Measurements from ENCODE around the gene GCHFR.

GCHFR gene

DNA sequence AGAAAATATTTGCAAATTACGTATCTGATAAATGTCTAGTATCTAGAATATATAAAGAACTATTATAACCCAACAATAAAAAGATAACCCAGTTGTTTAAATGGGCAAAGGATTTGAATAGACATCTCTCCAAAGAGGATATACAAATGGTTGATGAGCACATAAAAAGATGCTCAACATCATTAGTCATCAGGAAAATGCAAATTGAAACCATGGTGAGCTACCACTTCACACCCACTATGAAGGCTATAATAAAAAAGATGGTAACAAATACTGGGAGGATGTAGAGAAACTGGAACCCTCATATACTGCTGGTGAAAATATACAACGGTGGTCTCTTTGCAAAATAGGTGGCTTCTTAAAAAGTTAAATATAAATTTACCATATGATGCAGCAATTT is 40.9 kb upstream of the GCHFR start:
- Histone ChIP-seq H3K9me3 (ENCODE audit: severe bottlenecking) (no peaks in the 10 kb centered on the region), H3K27ac (ENCODE audit: poor library complexity, severe bottlenecking) (no peak overlapping the region), H3K4me3 (ENCODE audit: severe bottlenecking) (no peak overlapping the region), H3K4me1 (ENCODE audit: insufficient read depth, poor library complexity, severe bottlenecking) (no peaks in the 10 kb centered on the region), H3K36me3 (ENCODE audit: low read depth) (peaks cover 66% of the 10 kb centered on the region), H3K27me3 (ENCODE audit: insufficient read depth, poor library complexity, severe bottlenecking) (no peaks in the 10 kb centered on the region)
- DNase-seq (ENCODE audit: low spot score) (no peak), ATAC-seq (ENCODE audit: low read depth) (peak; percentile 58)
- TF ChIP-seq, protein P1, sequence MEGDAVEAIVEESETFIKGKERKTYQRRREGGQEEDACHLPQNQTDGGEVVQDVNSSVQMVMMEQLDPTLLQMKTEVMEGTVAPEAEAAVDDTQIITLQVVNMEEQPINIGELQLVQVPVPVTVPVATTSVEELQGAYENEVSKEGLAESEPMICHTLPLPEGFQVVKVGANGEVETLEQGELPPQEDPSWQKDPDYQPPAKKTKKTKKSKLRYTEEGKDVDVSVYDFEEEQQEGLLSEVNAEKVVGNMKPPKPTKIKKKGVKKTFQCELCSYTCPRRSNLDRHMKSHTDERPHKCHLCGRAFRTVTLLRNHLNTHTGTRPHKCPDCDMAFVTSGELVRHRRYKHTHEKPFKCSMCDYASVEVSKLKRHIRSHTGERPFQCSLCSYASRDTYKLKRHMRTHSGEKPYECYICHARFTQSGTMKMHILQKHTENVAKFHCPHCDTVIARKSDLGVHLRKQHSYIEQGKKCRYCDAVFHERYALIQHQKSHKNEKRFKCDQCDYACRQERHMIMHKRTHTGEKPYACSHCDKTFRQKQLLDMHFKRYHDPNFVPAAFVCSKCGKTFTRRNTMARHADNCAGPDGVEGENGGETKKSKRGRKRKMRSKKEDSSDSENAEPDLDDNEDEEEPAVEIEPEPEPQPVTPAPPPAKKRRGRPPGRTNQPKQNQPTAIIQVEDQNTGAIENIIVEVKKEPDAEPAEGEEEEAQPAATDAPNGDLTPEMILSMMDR (IDR thresholded peaks at IDR 0.05; ENCODE audit: poor library complexity, severe bottlenecking), result no peak

GRCh38 chr15:40723919-40724318 is 39.9 kb upstream of the GCHFR start:
- Histone ChIP-seq H3K36me3 (ENCODE audit: low read depth) (peaks cover 68% of the 10 kb centered on the region), H3K27me3 (ENCODE audit: insufficient read depth, poor library complexity, severe bottlenecking) (no peaks in the 10 kb centered on the region), H3K9me3 (ENCODE audit: severe bottlenecking) (no peaks in the 10 kb centered on the region), H3K4me3 (ENCODE audit: severe bottlenecking) (no peak overlapping the region), H3K27ac (ENCODE audit: poor library complexity, severe bottlenecking) (no peak overlapping the region), H3K4me1 (ENCODE audit: insufficient read depth, poor library complexity, severe bottlenecking) (no peaks in the 10 kb centered on the region)
- no peak for DNase-seq (ENCODE audit: low spot score)
- TF ChIP-seq, protein P1 (IDR thresholded peaks at IDR 0.05; ENCODE audit: poor library complexity, severe bottlenecking), result no peak
- ATAC-seq (ENCODE audit: low read depth), result no peak

- peaks cover 80% of the 10 kb centered on the region for H3K36me3 ChIP-seq (ENCODE audit: low read depth)
- no peak for DNase-seq (ENCODE audit: low spot score)
- H3K9me3 ChIP-seq (ENCODE audit: severe bottlenecking), result no peaks in the 10 kb centered on the region
- no peak overlapping the region for H3K27ac ChIP-seq (ENCODE audit: poor library complexity, severe bottlenecking)
- H3K27me3 ChIP-seq (ENCODE audit: insufficient read depth, poor library complexity, severe bottlenecking), result no peaks in the 10 kb centered on the region
- ATAC-seq (ENCODE audit: low read depth), result no peak
- no peaks in the 10 kb centered on the region for H3K4me1 ChIP-seq (ENCODE audit: insufficient read depth, poor library complexity, severe bottlenecking)
- TF ChIP-seq, protein P1 (IDR thresholded peaks at IDR 0.05; ENCODE audit: poor library complexity, severe bottlenecking), result no peak
- no peak overlapping the region for H3K4me3 ChIP-seq (ENCODE audit: severe bottlenecking)
Measured at GRCh38 chr15:40731034-40731433, 32.8 kb upstream of the GCHFR start.

GRCh38 chr15:40736575-40736974 is 27.3 kb upstream of the GCHFR start:
- DNase-seq (ENCODE audit: low spot score), result no peak
- H3K9me3 ChIP-seq (ENCODE audit: severe bottlenecking), result no peaks in the 10 kb centered on the region
- no peaks in the 10 kb centered on the region for H3K27me3 ChIP-seq (ENCODE audit: insufficient read depth, poor library complexity, severe bottlenecking)
- TF ChIP-seq, protein P1 (IDR thresholded peaks at IDR 0.05; ENCODE audit: poor library complexity, severe bottlenecking), result no peak
- H3K4me1 ChIP-seq (ENCODE audit: insufficient read depth, poor library complexity, severe bottlenecking), result no peaks in the 10 kb centered on the region
- peaks cover 99% of the 10 kb centered on the region for H3K36me3 ChIP-seq (ENCODE audit: low read depth)
- H3K4me3 ChIP-seq (ENCODE audit: severe bottlenecking), result no peak overlapping the region
- no peak for ATAC-seq (ENCODE audit: low read depth)
- no peak overlapping the region for H3K27ac ChIP-seq (ENCODE audit: poor library complexity, severe bottlenecking)

GRCh38 chr15:40737048-40737447 is 26.8 kb upstream of the GCHFR start:
- no peaks in the 10 kb centered on the region for H3K9me3 ChIP-seq (ENCODE audit: severe bottlenecking)
- TF ChIP-seq, protein P1 (IDR thresholded peaks at IDR 0.05; ENCODE audit: poor library complexity, severe bottlenecking), result no peak
- DNase-seq (ENCODE audit: low spot score), result peak; percentile 19
- peaks cover 99% of the 10 kb centered on the region for H3K36me3 ChIP-seq (ENCODE audit: low read depth)
- no peak overlapping the region for H3K4me3 ChIP-seq (ENCODE audit: severe bottlenecking)
- ATAC-seq (ENCODE audit: low read depth), result no peak
- H3K4me1 ChIP-seq (ENCODE audit: insufficient read depth, poor library complexity, severe bottlenecking), result no peaks in the 10 kb centered on the region
- no peak overlapping the region for H3K27ac ChIP-seq (ENCODE audit: poor library complexity, severe bottlenecking)
- no peaks in the 10 kb centered on the region for H3K27me3 ChIP-seq (ENCODE audit: insufficient read depth, poor library complexity, severe bottlenecking)

All from RWPE2 (cell line).